SIG-M5 (cell line): ENCODE results near the gene LTBP2.

Experiments
- DNase-seq: peaks from one replicate; lab custom pipeline; 2025; lab: John Stamatoyannopoulos, UW

The LTBP2 gene

GRCh38 chr14:74571901-74572725, 39.9 kb downstream of the LTBP2 start:
- peak; percentile 38 for DNase-seq

- DNase-seq: no peak
Observed at GRCh38 chr14:74571441-74571841, 40.6 kb downstream of the LTBP2 start.

DNA sequence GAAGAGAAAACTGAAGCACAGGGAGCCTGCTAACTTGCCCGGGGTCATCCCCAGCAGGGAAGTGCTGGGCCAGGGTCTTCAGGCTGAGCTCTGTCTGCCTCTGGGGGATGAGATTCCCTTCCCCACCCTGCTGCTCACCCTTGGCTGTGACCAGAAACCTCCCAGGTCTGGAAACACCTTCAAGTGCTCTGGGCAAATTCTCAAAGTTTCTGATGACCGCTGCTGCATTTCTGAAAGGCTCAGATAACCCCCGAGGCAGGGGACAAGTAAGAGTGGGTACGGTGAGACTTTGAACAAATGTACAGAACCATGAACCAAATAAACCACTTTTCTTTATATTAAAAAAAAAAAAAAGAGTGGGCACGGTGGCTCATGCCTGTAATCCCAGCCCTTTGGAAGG, 41.3 kb downstream of the LTBP2 start:
- DNase-seq: no peak

DNA sequence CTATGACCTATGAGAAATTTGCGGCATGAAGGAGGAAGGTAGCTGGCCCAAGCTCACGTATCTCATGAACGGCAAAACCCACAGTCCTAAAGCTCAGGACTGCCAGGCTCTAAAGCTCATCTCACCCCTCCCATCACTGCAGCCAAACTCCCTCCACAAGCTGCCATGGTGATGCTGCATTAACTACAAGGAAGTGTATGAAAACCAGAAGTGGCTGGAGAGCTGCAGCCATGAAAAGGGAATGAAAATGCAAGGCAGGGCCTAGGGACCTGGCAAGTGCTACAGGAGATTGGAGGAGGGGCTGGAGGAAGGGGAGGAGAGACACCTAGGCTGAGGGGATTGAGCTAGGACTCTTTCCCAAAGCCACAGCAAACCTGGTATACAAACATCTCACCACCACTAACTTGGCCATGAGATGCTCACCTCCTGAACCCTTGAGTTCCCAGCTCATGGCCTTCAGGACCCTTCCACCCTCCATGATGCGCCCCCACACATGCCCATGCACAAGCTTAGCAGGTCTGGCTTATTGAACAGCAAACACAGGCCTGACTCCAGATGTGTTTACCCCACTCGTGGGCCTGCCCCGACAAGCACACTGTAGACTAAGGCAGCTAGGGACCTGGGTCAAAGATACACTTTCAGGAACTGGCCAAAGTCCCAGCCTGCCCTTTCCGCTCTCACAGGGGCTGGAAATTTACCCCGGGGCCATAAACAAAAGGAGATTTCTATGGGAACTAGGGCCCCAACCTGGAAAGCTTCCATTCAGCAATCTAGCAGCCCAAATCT, 42.0 kb downstream of the LTBP2 start:
- DNase-seq: no peak

- no peak for DNase-seq
Observed at GRCh38 chr14:74569387-74569786, 42.6 kb downstream of the LTBP2 start.

DNA sequence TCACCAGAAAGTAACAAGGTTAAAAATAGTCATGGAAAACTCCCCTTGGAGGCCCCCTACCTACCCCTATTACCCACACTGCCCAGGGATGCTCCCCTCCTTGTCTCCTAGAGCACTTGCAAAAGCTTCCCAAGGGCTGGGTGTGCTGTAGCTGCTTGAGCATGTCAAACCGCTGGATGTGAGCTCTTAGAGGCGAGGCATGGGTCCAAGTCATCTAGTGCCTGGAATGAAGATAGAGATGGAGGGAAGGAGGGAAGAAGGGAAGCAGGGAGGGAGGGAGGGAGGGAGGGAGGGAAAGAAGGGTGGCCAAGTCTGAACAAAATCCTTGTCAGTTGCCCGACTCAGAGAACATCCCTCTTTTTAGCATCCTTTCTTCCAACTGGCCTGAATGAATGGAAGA, 43.1 kb downstream of the LTBP2 start:
- no peak for DNase-seq

GRCh38 chr14:74568380-74568649, 43.7 kb downstream of the LTBP2 start:
- DNase-seq: no peak

- DNase-seq: no peak
Observed at GRCh38 chr14:74567646-74568379, 44.2 kb downstream of the LTBP2 start.

GRCh38 chr14:74567219-74567618, 44.8 kb downstream of the LTBP2 start:
- no peak for DNase-seq

DNA sequence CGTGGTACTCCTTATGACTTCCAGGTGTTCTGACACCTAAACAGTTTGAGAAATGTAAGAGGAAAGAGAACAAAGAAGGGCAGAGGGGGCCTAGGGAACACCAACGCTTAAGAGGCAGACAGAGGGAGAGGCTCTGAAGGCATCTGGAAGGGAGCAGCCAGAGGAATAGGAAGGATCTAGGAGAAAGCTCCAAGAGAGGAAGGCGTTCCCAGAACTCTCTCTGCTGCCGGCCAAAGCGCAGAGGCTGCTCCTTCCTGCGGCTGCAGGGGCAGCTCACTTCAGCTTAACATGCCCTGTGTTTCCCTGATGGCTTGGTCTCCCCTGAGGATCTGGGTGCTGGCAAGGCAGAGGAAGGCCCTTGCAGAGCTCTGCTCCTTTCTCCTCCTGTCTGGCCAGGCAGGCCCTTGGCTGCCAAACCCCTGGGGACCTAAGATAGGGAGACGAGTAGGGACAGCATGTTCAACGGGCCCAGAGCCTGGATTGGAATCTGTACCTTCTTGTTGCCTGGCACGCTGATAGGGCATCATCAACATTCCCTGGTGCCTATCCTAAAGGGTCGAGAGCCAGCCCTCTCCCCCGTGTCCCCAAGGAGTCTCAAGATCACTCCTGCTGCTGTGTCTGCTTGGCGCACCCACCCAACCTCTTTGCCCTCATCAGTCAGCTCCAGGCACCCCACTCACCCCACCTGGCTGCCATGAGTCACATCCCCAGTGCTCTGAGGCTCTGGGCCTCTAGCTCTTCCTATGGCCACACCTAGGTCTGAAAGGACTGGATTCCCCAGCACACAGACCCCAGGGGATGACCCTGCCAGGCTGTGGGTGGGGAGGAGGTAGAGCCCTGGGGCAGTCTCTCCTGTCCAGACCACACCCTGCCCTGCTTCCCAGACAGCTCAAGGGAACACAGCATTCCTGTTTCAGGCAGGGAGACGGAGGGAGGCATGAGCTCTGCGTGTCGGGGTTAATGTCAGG, 45.6 kb downstream of the LTBP2 start:
- no peak for DNase-seq

- no peak for DNase-seq
Observed at GRCh38 chr14:74563586-74564159, 48.4 kb downstream of the LTBP2 start.

- no peak for DNase-seq
Observed at GRCh38 chr14:74563233-74563585, 48.8 kb downstream of the LTBP2 start.

DNA sequence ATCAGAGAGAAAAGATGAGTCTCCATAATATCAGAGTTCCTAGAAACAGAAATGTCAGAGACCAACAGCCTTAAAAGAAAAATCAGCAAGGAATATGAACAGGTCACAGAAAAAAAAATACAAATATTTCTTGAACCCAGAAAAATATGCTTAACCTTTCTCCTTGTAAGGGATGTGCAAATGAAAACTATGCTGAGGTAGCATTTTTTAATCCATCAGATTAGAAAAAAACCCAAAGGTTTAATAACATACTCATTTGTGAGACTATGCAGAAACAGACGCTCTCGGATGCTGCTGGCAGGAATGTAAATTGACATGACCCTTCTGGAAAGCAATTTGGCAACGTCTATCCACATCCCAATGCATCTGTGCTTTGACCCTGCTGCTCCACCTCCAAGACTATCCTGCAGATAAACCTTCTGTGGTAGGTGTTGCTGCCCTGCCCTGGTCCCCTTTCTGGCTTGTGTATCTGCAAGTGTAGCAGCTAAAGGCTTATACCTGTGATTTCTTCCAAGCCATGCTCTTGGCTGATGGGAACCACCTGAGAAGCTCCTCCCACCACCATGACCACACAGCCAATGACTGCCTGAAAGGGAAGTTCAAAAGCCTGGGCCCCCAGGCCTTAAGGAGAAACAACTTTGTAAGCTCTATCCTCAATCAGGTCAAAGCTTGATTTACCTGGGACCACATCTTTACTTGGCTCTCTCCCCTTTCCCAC, 49.4 kb downstream of the LTBP2 start:
- no peak for DNase-seq

DNA sequence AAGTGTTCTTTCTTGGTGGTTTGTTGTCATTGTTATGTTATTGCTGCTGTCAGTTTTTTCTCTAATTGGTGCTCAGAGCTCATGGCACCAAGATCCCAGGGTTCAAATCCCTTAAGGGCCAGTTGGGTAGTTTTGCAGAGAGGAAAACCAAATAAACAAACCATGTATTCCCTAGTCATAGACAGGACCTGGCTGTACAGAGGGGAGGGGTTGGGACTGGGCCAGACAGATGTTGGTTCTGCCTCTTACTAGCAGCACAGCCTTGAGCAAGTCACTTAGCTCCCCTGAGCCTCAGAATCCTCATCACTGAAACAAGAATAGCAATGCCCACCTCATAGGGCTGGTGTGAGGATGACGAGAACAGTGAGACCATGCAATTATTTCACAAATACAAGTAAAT, 53.4 kb downstream of the LTBP2 start:
- DNase-seq: no peak

- DNase-seq: no peak
Observed at GRCh38 chr14:74557691-74558090, 54.3 kb downstream of the LTBP2 start.

DNA sequence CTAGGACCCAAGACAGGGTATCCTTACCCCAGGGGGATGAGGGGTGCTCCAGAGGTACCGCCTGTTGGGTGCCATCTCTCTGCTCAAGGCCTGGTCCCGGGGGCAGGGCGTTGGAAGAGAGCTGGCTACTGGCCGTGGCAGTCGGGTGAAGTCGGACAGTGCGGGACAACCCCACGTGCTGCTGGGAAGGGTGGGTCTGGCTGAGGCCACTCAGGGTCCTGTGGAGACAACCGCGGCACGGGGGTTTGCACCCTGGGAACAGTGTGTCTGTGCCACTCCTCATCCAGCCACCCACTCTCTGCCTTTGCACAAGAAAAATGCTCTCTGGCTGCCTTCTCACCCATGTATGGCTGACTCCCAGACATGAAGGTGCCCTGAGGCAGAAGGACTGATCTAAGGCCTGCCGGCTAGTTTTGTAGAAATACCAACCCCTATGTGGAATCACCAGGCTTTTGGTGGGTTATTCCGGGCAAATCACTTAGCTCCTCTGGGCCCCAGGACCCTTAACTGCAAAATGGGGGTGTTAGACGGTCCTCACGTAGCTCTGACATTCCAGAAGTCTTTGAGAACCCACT, 56.5 kb downstream of the LTBP2 start:
- DNase-seq: no peak

GRCh38 chr14:74554742-74555362, 57.2 kb downstream of the LTBP2 start:
- no peak for DNase-seq

GRCh38 chr14:74552623-74553022, 59.4 kb downstream of the LTBP2 start:
- no peak for DNase-seq

DNA sequence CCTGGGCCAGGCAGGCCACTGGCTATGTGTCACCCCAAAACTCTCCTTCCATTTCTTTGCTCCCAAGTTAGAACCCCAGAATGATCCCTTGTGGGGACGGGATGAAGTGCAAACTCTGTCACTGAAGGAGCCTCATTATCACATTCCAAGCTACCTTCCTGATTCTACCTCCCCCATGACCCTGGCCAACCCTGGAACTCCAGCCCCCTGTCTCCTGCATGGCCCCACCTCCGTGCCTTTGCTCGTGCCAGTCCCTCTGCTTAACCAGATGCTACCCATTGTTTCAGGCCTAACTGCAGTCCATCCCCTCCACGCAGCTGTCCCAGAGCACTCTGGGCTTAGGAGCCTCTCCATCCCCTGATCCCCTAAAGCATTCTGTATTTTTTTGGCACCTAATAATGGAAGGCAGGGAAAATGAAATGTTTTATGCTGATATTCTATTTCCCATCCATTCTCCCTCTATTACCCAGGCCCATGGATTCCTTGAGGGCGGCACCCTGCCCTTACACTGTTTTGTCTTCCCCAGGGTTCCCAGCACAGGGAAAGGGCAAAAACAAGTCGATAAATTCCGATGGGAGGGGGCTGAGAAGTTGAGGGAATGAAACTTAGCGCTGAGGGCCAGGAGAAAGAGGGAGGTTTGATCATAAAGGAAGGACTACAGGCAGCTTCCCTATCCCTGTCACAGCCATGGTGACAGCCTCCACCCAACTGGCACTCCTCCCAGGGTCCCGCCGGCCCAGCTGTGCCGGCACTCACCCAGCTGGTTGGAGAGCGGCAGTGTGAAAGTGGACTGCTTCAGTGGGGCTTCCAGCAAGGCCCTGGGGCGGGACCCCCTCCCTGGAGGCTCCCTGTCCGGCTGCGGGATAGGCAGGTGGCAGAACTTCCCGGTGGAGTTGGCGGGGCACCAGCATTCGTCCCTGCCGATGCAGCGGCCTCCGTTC, 60.3 kb downstream of the LTBP2 start:
- no peak for DNase-seq
